ENCODE results near the gene GUCD1.

Gene GUCD1

DNA sequence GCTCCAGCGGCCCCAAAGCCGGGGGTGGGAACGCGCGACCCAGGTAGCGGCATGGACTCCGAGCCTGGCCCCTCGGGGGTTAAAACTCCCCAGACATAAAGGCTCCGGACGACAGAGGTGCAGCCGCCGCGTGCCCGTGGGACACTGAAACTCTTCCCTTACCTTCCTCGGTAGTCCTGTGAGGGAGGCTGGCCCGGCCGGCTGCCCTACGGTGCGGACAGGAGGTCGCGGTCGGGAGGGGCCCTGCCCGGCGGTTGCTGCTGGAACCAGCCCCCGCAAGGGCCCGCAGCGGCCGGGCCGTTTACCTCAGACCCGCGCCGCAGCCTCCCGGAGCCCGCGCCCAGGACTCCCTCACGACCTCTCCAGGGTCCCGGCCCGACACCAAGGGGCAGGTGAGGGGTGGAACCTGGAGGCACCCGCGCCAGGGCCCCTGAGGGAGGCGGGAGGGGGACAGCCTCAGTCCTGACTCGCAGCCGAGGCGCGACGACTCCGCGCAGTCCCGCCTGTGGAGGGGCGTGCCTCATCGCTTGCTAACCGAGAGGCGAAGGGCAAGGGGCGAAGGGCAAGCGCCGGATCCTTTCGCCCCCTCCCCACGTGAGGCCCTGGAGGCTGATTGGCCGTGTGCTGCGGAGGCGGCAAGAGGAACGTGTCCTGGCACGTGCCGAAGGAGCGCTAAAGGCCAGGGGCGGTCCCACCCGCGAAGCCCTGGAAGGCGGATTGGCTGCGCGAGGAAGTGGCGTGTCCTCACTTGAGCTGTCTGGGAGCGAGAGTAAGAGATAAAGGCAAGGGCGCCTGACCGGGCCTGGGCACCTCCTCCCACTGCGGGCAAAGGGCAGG is 60.2 kb downstream of the GUCD1 start, which contains the start of gene UPB1:
UPB1 (plus strand) TSS at position 805 of the 837 bp plus-strand sequence. CDS start 72 bp downstream, outside the sequence.
- Histone ChIP-seq H2AFZ (ENCODE audit: low read depth, low read length, severe bottlenecking) (no peak within 1 kb of the TSS), H3K27ac (ENCODE audit: low read depth, low read length) (no peak within 1 kb of the TSS), H3K27me3 (ENCODE audit: low read length) (no peaks in the 10 kb centered on the region), H3K9me3 (ENCODE audit: insufficient read depth, low read length) (no peaks in the 10 kb centered on the region), H3K36me3 (ENCODE audit: low read length) (no peaks in the 10 kb centered on the region), H3K4me2 (ENCODE audit: low read depth, low read length, poor library complexity, severe bottlenecking) (no peak within 1 kb of the TSS), H3K9ac (ENCODE audit: low read length) (no peak within 1 kb of the TSS), H4K20me1 (ENCODE audit: low read depth, low read length) (no peaks in the 10 kb centered on the region), H3K9me2 (replicated peaks; ENCODE audit: insufficient read depth, low read length) (no peaks in the 10 kb centered on the region), H3K4me3 (ENCODE audit: insufficient read depth, low read length, poor library complexity, severe bottlenecking) (no peak within 1 kb of the TSS), H3F3A (ENCODE audit: insufficient read depth) (no peaks in the 10 kb centered on the region), H3K79me2 (ENCODE audit: insufficient read depth, low read length) (no peaks in the 10 kb centered on the region)
- TF ChIP-seq, protein P1, sequence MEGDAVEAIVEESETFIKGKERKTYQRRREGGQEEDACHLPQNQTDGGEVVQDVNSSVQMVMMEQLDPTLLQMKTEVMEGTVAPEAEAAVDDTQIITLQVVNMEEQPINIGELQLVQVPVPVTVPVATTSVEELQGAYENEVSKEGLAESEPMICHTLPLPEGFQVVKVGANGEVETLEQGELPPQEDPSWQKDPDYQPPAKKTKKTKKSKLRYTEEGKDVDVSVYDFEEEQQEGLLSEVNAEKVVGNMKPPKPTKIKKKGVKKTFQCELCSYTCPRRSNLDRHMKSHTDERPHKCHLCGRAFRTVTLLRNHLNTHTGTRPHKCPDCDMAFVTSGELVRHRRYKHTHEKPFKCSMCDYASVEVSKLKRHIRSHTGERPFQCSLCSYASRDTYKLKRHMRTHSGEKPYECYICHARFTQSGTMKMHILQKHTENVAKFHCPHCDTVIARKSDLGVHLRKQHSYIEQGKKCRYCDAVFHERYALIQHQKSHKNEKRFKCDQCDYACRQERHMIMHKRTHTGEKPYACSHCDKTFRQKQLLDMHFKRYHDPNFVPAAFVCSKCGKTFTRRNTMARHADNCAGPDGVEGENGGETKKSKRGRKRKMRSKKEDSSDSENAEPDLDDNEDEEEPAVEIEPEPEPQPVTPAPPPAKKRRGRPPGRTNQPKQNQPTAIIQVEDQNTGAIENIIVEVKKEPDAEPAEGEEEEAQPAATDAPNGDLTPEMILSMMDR (IDR thresholded peaks at IDR 0.05; ENCODE audit: insufficient read depth, low read length, poor library complexity, severe bottlenecking): no peak
- TF ChIP-seq EZH2phosphoT487 (conservative IDR thresholded peaks at IDR 0.05; ENCODE audit: low read length): no peak

- H3K9me2 ChIP-seq (replicated peaks; ENCODE audit: insufficient read depth, low read length): no peaks in the 10 kb centered on the region
- no peaks in the 10 kb centered on the region for H4K20me1 ChIP-seq (ENCODE audit: low read depth, low read length)
- H3K79me2 ChIP-seq (ENCODE audit: insufficient read depth, low read length): no peaks in the 10 kb centered on the region
- H3K4me2 ChIP-seq (ENCODE audit: low read depth, low read length, poor library complexity, severe bottlenecking): no peak overlapping the region
- H3K4me3 ChIP-seq (ENCODE audit: insufficient read depth, low read length, poor library complexity, severe bottlenecking): no peak overlapping the region
- H2AFZ ChIP-seq (ENCODE audit: low read depth, low read length, severe bottlenecking): no peak overlapping the region
- TF ChIP-seq, protein P1 (IDR thresholded peaks at IDR 0.05; ENCODE audit: insufficient read depth, low read length, poor library complexity, severe bottlenecking): no peak
- no peak for TF ChIP-seq EZH2phosphoT487 (conservative IDR thresholded peaks at IDR 0.05; ENCODE audit: low read length)
- no peak overlapping the region for H3K9ac ChIP-seq (ENCODE audit: low read length)
- H3K27me3 ChIP-seq (ENCODE audit: low read length): no peaks in the 10 kb centered on the region
- no peak overlapping the region for H3K27ac ChIP-seq (ENCODE audit: low read depth, low read length)
- H3F3A ChIP-seq (ENCODE audit: insufficient read depth): no peaks in the 10 kb centered on the region
- no peaks in the 10 kb centered on the region for H3K36me3 ChIP-seq (ENCODE audit: low read length)
- H3K9me3 ChIP-seq (ENCODE audit: insufficient read depth, low read length): no peaks in the 10 kb centered on the region
Measured at GRCh38 chr22:24494167-24494527, 60.8 kb downstream of the GUCD1 start.

DNA sequence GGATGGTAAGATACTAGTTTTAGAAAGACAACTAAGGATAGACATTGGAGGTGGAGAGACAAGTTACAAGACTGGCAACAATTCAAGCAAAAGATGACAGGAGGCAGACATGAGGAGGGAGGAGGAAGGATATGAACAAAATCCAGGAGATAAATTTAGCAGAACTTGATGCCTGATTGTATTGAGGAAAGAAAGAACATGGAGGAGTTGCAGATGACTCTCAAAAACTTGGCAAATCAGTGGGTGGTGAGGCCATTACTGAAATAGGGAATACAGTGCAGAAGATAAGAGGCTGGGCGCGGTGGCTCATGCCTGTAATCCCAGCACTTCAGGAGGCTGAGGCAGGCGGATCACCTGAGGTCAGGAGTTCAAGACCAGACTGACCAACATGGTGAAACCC is 62.5 kb downstream of the GUCD1 start:
- Histone ChIP-seq H3K9ac (ENCODE audit: low read length) (no peak overlapping the region), H3K27me3 (ENCODE audit: low read length) (no peaks in the 10 kb centered on the region), H3K9me2 (replicated peaks; ENCODE audit: insufficient read depth, low read length) (no peaks in the 10 kb centered on the region), H3K9me3 (ENCODE audit: insufficient read depth, low read length) (no peaks in the 10 kb centered on the region), H4K20me1 (ENCODE audit: low read depth, low read length) (no peaks in the 10 kb centered on the region), H3K79me2 (ENCODE audit: insufficient read depth, low read length) (no peaks in the 10 kb centered on the region), H3F3A (ENCODE audit: insufficient read depth) (no peaks in the 10 kb centered on the region), H3K36me3 (ENCODE audit: low read length) (no peaks in the 10 kb centered on the region), H3K27ac (ENCODE audit: low read depth, low read length) (no peak overlapping the region), H3K4me3 (ENCODE audit: insufficient read depth, low read length, poor library complexity, severe bottlenecking) (no peak overlapping the region), H2AFZ (ENCODE audit: low read depth, low read length, severe bottlenecking) (no peak overlapping the region), H3K4me2 (ENCODE audit: low read depth, low read length, poor library complexity, severe bottlenecking) (no peak overlapping the region)
- TF ChIP-seq, protein P1 (IDR thresholded peaks at IDR 0.05; ENCODE audit: insufficient read depth, low read length, poor library complexity, severe bottlenecking): no peak
- TF ChIP-seq EZH2phosphoT487 (conservative IDR thresholded peaks at IDR 0.05; ENCODE audit: low read length): no peak

All from SU-DHL-6 (cell line).